Kidney (tissue), 14 donors: ENCODE data around the gene RFC2. TPM values are rescaled to one million over a fixed set of nuclear protein-coding genes. Genes with fewer than 3 reads are reported as not detected.
"Not testable (repeated sequence)": the region's sequence is repeated elsewhere in the genome, so short reads cannot be mapped to it uniquely, and the experiment has no call there.

Experiments used
- DNase-seq, 5 donors: peaks; one replicate each; pipeline ENCODE4 v3.0.0-alpha.2; 2013 to 2020
- FAIRE-seq: peaks from 2 replicates; lab custom pipeline; 2012; peaks lifted over from hg19 to GRCh38; lab: Jason Lieb, UNC
- H3K27ac ChIP-seq, 2 donors: one replicate each; pipeline ENCODE4 v1.7.0; 2013; ENCODE audit warnings: low read depth in 2 of 2, low read length in 2 of 2, inconsistent platforms in 1 of 2
- H3K27me3 ChIP-seq: one replicate; pipeline ENCODE4 v1.7.1; 2013; ENCODE audit warnings: low read length, inconsistent platforms; ENCODE audit not compliant: control insufficient read depth, insufficient read depth
- H3K36me3 ChIP-seq, 3 donors: one replicate each; pipeline versions ENCODE4 v1.7.0 to v1.7.1; 2013; ENCODE audit warnings: low read length in 3 of 3, control low read depth in 1 of 3, inconsistent platforms in 1 of 3; ENCODE audit not compliant: insufficient read depth in 3 of 3, control insufficient read depth in 2 of 3
- H3K4me1 ChIP-seq, 3 donors: one replicate each; pipeline versions ENCODE4 v1.7.0 to v1.7.1; 2013; ENCODE audit warnings: low read length in 3 of 3, inconsistent platforms in 1 of 3, low read depth in 1 of 3; ENCODE audit not compliant: control insufficient read depth in 2 of 3, insufficient read depth in 2 of 3
- H3K4me3 ChIP-seq, 3 donors: one replicate each; pipeline versions ENCODE4 v1.7.0 to v1.8.1; 2013; ENCODE audit warnings: low read length in 3 of 3, control low read depth in 1 of 3, inconsistent platforms in 1 of 3
- H3K9ac ChIP-seq, 3 donors: one replicate each; pipeline versions ENCODE4 v1.7.0 to v1.7.1; 2013; ENCODE audit warnings: low read length in 3 of 3, control low read depth in 1 of 3, inconsistent platforms in 1 of 3
- H3K9me3 ChIP-seq, 3 donors: one replicate each; pipeline versions ENCODE4 v1.7.0 to v1.7.1; 2013; ENCODE audit warnings: low read length in 3 of 3, control low read depth in 1 of 3, inconsistent platforms in 1 of 3; ENCODE audit not compliant: control insufficient read depth in 2 of 3, insufficient read depth in 1 of 3
- intact Hi-C: fragments of 100-400 bp; cut with DNase I; formaldehyde crosslinking; loops from one replicate; pipeline ENCODE4 v1.11.1; 2022
- polyA plus RNA-seq: library from polyadenylated mRNA; stranded (reverse); fragments of 350-450 nt; fragmentation: Illumina TruSeq; extraction: RNeasy Lipid Tissue Mini Kit (QIAGEN cat#74804); gene quantifications from one replicate; pipeline ENCODE4 v1.2.3, GENCODE V29; 2014; ENCODE audit warnings: low read depth, low replicate concordance; ENCODE audit not compliant: insufficient read depth
- total RNA-seq: library from RNA; stranded (reverse); fragmentation: NEBNext Ultra II Directional; extraction: Animal tissue kit (Norgen Biotek cat#: 25700); gene quantifications from one replicate; pipeline ENCODE4 v1.2.1, GENCODE V29; 2021
- TF ChIP-seq, protein P1 (sequence below): IDR thresholded peaks from 3 replicates; pipeline ENCODE4 v1.5.1; 2012; ENCODE audit warnings: mild to moderate bottlenecking, moderate library complexity, borderline replicate concordance; ENCODE audit not compliant: insufficient read depth; ENCODE audit errors: extremely low read depth
- donor health status: control.
- donor health status: control.
- donor health status: control.
- donor health status: control.
- donor health status: control.
- donor health status: DM: yes; HTN: yes; CAD: no.
- donor health status: Normal renal cell carcinoma (clear cell type).

Gene RFC2
- total and polyA plus RNA-seq, 2 donors from 2014 or later = 16.2 to 21.1 TPM

- Histone ChIP-seq H3K4me3 (no peak overlapping the region), H3K4me1 (no peaks in the 10 kb centered on the region), H3K36me3 (peaks cover 7 to 22% (median 13%) of the 10 kb centered on the region in 3 donors), H3K9me3 (no peaks in the 10 kb centered on the region), H3K27me3 (no peaks in the 10 kb centered on the region), H3K27ac (no peak overlapping the region), H3K9ac (no peak overlapping the region)
- DNase-seq (no peak), FAIRE-seq (no peak)
- TF ChIP-seq, protein P1, sequence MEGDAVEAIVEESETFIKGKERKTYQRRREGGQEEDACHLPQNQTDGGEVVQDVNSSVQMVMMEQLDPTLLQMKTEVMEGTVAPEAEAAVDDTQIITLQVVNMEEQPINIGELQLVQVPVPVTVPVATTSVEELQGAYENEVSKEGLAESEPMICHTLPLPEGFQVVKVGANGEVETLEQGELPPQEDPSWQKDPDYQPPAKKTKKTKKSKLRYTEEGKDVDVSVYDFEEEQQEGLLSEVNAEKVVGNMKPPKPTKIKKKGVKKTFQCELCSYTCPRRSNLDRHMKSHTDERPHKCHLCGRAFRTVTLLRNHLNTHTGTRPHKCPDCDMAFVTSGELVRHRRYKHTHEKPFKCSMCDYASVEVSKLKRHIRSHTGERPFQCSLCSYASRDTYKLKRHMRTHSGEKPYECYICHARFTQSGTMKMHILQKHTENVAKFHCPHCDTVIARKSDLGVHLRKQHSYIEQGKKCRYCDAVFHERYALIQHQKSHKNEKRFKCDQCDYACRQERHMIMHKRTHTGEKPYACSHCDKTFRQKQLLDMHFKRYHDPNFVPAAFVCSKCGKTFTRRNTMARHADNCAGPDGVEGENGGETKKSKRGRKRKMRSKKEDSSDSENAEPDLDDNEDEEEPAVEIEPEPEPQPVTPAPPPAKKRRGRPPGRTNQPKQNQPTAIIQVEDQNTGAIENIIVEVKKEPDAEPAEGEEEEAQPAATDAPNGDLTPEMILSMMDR = no peak
- intact Hi-C loops = no loop called here
Observed at GRCh38 chr7:74197449-74198124, 56.6 kb downstream of the RFC2 start.

DNA sequence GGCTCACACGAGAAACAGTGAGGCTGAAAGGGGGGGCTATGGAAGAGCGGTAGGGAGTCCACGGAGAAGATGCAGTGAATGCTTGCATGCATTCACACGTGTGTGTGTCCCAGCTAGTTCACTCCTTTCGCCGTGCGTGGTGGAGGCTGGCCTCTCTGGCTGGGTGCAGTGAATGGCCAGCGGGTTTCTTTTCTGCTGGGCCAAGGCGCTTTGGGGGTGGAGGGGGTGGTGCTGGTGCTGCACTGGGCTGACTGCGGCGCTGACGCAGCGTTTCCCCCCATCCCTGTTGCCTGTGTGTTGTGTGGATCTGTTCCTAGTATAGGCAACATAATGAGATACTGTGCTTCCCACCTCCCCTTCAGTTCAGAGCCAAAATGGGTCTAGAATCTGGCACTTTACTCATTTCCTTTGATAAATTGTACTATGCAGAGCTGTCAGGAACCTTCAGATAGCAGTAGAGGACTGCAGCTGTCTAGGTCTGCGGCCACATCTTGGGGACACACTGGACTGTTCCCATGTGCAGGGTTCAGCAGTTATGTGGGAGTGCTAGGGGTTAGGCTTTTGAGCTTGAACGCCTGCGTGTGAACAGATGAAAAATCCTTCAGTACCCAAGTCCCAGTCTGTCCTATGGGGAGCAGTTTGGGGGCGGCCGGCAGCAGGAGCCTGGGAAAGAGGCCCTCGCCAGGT is 58.1 kb downstream of the RFC2 start:
- H3K4me1 ChIP-seq, H3K9me3 ChIP-seq, intact Hi-C loops, DNase-seq, FAIRE-seq, H3K27me3 ChIP-seq, H3K27ac ChIP-seq, H3K4me3 ChIP-seq, H3K9ac ChIP-seq: not testable (repeated sequence)
- H3K36me3 ChIP-seq = peaks cover 12 to 32% (median 20%) of the 10 kb centered on the region in 3 donors

GRCh38 chr7:74195139-74195860 is 58.9 kb downstream of the RFC2 start:
- H3K36me3 ChIP-seq = peaks cover 13 to 40% (median 25%) of the 10 kb centered on the region in 3 donors
- H3K9ac ChIP-seq, intact Hi-C loops: not testable (repeated sequence)

GRCh38 chr7:74194686-74195085 is 59.5 kb downstream of the RFC2 start:
- no peak for FAIRE-seq
- DNase-seq = no peak
- TF ChIP-seq, protein P1 = no peak
- H3K36me3 ChIP-seq = peaks cover 16 to 46% (median 27%) of the 10 kb centered on the region in 3 donors
- no peaks in the 10 kb centered on the region for H3K9me3 ChIP-seq
- intact Hi-C loops = no loop called here
- no peak overlapping the region for H3K9ac ChIP-seq
- H3K4me3 ChIP-seq = no peak overlapping the region
- no peak overlapping the region for H3K27ac ChIP-seq
- no peaks in the 10 kb centered on the region for H3K4me1 ChIP-seq
- H3K27me3 ChIP-seq = no peaks in the 10 kb centered on the region

More at GRCh38 chr7:74195139-74195860, 58.9 kb downstream of the RFC2 start:
- H3K27me3 ChIP-seq, H3K27ac ChIP-seq, H3K4me1 ChIP-seq, FAIRE-seq, H3K9me3 ChIP-seq, DNase-seq, H3K4me3 ChIP-seq: not testable (repeated sequence)
